HG03095 (cell line): ENCODE data around the gene TMPRSS12.
"Not testable (repeated sequence)": the region's sequence is repeated elsewhere in the genome, so short reads cannot be mapped to it uniquely, and the experiment has no call there.

Source experiments
- ATAC-seq: cut with Tn5 transposase; IDR thresholded peaks from one replicate; pipeline ENCODE4 v1.9.1; 2021; ENCODE audit warnings: moderate library complexity; ENCODE audit not compliant: unreplicated experiment

Gene TMPRSS12

DNA sequence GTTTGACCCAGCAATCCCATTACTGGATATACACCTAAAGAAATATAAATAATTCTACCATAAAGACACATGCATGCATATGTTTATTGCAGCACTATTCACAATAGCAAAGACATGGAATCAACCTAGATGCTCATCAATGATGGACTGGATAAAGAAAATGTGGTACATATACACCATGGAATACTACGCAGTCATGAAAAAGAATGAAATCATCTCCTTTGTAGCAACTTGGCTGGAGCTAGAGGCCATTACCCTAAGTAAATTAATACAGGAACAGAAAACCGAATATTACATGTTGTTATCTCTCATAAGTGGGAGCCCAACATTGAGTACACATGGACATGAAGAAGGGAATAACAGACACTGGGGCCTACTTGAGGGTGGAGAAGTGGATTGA is 13.0 kb downstream of the TMPRSS12 start:
- not testable (repeated sequence) for ATAC-seq

DNA sequence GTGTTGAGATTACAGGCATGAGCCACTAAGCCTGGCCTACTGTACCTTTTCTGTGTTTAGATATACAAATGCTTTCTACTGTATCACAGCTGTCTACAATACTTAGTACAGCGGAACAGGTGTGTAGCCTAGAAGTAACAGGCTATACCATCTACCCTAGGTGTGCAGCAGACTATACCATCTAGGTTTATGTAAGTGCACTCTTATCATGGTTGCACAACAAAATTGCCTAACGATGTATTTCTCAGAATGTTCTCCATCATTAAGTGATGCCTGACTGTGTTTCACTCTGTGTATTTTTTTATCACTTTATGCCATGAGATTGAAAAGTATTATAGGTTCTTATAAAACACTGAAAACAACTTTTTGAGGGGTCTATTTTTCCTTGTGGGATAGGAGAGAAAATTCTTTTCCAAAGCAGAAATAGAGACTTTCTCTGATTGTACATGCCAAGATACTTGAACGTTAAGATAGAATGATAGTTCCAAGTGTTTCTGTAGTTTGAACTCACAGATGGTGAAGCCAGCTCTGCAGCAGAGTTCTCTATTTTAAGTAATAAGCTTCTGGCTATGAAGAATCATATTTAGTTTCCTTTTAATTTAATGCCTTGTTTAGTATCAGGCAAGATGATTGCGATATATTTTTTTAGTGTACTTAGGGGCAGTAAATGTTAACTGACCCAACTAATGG is 17.0 kb downstream of the TMPRSS12 start:
- ATAC-seq, result no peak

DNA sequence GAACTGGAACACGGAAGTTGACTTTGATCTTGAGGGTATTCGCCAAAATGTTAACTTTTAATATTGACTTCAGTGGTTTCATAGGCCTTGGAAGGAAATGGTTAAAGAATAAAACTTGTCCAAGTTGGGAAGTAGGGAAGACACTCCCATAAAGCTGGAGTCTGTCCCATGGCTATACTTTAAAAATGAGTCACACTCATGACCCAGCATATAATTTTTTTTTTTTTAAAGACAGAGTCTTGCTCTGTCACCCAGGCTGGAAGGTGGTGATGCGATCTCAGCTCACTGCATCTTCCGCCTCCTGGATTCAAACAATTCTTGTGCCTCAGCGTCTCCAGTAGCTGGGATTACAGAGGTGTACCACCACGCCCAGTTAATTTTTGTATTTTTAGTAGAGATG is 19.6 kb downstream of the TMPRSS12 start:
- ATAC-seq, result no peak

DNA sequence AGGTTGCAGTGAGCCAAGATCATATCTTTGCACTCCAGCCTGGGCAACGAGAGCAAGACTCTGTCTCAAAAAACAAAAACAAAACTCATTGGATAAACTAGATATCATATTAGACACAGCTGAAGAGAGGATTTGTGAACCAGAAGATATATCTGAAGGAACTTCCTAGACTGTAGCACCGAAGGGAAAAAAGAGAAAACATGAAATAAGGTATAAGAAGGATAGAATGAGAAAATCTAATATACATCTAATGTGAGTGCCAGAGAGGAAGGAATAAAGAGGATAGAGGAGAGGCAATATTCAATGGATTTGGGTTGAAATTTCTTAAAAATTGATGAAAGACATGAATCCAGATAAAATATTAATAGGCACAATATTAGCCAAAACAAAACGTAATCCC is 22.5 kb downstream of the TMPRSS12 start:
- ATAC-seq, result no peak

DNA sequence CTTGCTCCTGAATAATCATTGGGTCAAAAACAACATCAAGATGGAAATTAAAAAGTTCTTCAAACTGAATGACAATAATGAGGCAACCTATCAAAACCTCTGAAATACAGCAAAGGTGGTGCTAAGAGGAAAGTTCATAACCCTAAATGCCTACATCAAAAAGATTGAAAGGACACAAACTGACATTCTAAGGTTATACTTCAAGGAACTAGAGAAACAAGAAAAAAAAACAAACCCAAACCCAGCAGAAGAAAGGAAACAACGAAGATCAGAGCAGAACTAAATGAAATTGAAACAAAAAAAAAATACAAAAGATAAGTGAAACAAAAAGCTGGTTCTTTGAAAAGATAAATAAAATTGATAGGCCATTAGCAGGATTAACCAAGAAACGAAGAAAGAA is 26.2 kb downstream of the TMPRSS12 start:
- ATAC-seq, result not testable (repeated sequence)

DNA sequence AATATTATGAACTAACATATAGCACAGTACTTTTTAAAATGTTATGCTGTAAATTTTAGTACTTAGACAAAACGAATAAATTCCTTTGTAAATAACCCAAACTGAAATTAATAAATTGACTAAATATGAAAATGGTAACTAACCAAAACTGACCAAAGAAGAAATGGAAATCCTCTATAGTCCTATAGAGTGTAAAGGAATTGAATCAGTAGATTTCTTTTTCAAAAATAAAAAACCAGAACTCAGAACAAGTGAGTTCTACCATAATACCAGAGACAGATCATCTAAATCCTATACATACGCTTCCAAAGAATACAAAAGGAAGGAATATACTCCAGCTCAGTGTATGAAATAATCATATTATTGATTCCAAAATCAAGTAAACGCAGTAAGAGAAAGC is 39.8 kb downstream of the TMPRSS12 start:
- no peak for ATAC-seq

DNA sequence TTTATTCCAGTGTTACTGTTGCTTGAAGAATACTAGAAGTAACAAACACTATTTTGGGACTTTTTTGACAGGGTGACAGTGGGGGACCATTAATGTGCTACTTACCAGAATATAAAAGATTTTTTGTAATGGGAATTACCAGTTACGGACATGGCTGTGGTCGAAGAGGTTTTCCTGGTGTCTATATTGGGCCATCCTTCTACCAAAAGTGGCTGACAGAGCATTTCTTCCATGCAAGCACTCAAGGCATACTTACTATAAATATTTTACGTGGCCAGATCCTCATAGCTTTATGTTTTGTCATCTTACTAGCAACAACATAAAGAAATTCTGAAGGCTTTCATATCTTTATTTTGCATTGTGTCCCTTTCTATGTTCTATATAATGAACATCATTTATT is 44.5 kb downstream of the TMPRSS12 start:
- ATAC-seq, result no peak

DNA sequence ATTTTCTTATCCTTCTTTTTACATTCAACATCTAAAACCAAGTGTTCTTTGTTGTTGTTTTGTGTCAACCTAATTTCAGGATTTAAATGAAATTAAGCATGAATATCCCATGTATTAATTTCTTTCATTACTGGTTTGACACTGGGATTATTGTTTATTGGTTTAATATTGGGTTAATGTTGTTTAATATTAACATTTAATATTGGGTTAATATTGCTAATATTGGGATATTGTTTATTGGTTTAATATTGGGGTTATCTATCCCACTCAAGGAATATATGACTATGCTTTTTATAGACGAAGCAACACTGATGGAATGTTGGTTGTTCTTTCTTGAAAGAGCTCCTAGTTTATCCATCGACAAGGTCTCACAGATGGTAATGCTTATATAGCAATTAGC is 45.9 kb downstream of the TMPRSS12 start:
- no peak for ATAC-seq

DNA sequence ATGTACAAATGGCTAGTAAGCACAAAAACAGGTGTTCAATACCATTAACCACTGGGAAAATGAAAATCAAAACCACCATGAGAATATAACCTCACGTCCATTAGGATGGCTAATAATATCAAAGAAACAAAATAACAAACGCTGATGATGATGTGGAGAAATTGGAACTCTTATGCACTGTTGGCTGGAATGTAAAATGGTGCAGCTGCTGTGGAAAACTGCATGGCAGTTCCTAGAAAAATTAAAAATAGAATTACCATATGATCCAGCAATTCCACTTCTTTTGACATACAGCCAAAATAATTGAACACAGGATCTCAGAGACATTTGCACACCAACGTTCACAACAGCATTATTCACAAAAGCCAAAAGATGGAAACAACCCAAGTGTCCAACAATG is 51.5 kb downstream of the TMPRSS12 start:
- ATAC-seq, result no peak

DNA sequence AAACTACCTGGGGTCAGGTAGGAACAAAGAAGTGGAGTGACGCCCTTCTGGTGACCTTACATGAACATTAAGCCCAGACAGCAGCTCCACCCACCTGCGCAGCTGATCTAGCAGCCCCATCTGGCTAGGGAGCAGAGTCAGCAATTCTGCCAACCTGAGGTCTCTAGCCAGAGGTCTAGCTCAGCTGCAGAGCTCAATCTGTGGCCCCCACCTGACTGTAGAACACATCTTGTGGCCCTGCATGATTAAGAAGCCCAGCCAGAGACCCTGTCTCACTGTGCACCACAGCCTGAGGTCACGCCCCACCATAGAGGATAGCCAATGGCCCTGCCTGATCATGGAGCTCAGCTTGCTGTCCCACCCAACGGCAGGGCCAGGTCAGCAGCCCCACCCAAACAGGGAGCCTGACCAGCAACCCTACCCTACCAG is 59.0 kb downstream of the TMPRSS12 start:
- no peak for ATAC-seq

DNA sequence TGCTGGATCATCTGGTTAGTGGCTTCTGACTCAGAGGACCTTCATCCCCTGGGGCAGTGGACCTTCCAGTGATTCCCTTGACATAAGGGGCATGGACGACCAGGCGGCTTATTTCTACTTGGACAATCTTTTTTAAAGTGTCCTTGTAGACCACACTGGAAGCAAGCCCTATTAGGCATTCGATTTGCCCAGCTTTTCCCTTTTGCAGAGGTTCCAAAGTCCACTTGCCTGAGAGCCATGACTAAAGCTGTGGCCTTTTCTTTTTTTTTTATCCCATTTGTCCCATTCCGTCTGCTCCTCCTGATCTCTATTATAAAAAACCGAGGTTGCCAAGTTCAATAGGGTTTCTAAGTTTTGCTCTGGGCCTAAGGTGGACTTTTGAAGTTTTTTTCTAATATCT is 65.8 kb downstream of the TMPRSS12 start:
- not testable (repeated sequence) for ATAC-seq

DNA sequence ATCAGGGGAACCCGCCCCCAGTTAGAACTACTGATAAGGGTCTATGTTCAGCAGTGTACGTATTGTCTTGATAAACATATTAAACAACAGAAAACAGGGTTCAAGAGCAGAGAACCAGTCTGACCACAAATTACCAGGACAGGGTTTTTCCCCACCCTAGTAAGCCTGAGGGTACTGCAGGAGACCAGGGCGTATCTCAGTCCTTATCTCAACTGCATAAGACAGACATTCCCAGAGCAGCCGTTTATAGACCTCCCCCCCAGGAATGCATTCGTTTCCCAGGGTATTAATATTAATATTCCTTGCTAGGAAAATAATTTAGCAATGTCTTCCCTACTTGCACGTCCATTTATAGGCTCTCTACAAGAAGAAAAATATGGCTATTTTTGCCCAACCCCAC is 69.6 kb downstream of the TMPRSS12 start:
- not testable (repeated sequence) for ATAC-seq

DNA sequence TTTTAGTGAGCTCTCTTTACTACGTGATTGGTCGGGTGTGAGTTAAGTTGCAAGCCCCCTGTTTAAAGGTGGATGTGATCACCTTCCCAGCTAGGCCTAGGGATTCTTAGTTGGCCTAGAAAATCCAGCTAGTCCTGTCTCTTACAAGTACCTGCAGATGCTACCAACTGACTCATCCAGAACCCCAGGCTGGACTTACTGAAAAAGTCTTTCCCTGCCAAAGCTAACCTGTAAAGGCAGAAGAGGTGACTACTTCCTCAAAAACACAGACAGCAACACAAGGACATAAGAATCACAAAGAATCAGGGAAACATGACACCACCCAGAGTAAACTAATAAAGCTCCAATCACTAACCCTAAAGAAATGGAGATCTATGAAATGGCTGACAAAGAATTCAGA is 70.5 kb downstream of the TMPRSS12 start:
- ATAC-seq, result no peak

DNA sequence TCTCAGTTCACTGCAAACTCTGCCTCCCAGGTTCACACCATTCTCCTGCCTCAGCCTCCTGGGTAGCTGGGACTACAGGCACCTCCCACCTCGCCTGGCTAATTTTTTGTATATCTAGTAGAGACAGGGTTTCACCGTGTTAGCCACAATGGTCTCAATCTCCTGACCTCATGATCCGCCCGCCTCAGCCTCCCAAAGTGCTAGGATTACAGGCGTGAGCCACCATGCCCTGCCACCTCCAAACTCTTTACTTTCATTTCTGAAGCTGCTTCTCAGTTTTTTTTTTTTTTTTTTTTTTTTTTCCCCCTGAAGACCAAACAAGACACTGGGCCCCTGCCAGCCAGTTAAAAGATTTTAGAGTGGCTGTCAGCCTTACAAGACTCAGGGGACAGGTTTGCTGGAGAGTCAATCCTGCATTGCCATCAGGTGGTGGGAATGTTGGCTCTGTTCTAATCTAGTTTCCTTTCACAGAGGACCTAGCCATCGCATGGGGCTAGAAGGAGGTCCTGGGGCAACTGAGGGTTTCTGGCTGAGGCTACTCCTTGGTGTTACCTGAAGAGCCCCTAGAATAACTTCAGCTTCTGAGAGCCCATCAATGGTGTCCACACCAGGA is 72.3 kb downstream of the TMPRSS12 start:
- no peak for ATAC-seq

DNA sequence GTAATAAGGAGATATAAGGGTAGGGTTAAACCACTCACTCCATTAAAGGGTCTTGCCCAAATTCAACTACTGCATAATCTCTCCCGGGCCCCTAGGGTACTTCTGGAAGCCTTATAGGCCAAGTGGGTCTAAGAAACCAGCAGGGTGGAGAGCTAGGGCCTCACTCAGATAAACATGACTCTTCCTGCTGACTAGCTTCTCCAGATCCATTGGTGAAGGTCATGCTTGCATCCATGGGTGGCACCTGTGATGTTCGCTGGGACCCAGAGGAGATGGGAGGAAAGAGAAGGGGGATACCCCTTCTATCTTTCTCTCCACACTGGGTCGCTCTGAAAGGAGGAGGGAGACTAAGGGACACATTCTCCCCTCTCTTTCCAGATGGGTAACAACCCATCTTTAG is 73.6 kb downstream of the TMPRSS12 start:
- ATAC-seq, result no peak

DNA sequence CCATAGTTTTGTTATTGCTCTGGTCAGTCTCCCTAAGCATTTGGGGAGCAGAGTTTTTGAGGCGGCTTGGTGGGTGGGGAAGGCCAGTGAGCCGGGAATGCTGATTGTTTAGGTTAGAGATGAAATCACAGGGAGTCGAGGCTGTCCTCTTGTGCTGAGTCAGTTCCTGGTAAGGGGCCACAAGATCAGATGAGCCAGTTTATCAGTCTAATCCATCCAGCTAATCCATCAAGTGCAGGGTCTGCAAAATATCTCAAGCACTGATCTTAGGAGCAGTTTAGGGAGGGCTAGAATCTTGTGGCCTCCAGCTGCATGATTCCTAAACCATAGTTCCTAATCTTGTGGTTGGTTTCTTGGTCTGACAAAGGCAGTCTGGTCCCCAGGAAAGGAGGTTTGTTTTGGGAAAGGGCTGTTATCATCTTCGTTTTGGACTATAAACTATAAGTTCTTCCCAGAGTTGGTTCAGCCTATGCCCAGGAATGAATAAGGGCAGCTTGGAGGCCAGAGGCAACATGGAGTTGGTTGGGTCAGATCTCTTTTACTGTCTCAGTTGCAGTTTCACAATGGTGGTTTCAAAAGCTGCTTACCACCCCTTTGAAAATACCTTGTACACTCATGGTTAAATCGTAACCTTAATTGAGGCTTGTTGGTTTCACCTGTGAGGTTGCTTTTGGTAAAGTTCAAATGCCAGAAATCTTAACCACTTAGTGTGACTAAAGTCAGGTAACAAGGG is 76.0 kb downstream of the TMPRSS12 start:
- no peak for ATAC-seq

DNA sequence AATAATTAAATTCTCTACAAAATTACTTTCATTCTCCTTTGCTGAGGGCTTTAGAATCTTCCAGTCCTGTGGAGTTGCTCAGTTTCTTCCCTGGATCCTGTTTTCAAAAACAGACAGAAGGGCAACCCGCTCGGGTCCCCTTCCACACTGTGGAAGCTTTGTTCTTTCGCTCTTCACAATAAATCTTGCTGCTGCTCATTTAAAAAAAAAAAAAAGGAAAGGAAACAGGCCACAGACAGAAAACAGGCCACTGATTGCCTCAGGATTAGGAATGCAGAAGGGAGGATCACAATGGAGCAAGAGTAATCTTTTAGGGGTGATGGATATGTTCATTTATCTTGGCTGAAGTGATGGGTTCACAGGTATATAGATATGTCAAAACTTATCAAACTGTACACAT is 80.1 kb downstream of the TMPRSS12 start:
- no peak for ATAC-seq

DNA sequence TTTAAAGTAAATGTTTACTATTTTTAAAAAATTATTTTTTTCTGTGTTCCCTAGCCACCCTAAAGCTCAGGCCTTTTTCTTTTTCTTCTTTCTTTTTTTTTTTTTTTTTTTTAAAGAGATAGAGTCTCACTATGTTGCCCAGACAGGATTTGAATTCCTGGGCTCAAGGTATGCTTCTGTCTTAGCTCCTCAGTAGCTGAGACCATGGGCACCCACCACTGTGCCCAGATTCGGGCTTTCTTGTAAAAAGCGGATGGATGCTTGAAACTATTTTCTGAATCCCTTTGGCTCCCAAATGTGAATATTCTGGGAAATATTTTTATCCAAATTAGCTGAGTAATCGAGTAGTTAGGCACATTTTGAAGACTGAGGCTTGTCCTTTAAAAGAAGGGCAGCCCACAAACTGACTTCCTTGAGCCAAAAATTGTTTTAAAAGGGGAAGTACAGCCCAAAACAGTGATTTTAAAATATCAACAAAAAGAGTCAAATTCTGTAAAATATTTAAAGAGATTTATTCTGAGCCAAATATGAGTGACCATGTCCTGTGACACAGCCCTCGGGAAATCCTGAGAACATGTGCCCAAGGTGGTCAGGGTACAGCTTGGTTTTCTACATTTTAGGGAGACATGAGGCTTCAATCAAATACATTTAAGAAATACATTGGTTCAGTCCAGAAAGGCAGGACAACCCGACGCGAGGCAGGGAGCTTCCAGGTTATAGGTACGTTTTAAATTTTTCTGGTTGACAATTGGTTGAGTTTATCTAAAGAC is 80.8 kb downstream of the TMPRSS12 start:
- ATAC-seq, result no peak

DNA sequence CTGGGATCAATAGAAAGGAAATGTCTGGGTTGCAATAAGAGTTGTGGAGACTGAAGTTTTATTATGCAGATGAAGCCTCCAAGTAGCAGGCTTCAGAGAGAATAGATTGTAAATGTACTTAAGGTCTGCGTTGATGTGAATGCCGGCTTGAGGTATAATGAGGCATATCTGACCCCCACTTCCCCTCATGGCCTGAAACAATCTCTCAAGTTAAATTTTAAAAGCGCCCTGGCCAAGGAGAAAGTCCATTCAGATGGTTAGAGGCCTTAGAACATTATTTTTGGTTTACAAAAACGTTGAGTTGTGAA is 81.4 kb downstream of the TMPRSS12 start:
- no peak for ATAC-seq

DNA sequence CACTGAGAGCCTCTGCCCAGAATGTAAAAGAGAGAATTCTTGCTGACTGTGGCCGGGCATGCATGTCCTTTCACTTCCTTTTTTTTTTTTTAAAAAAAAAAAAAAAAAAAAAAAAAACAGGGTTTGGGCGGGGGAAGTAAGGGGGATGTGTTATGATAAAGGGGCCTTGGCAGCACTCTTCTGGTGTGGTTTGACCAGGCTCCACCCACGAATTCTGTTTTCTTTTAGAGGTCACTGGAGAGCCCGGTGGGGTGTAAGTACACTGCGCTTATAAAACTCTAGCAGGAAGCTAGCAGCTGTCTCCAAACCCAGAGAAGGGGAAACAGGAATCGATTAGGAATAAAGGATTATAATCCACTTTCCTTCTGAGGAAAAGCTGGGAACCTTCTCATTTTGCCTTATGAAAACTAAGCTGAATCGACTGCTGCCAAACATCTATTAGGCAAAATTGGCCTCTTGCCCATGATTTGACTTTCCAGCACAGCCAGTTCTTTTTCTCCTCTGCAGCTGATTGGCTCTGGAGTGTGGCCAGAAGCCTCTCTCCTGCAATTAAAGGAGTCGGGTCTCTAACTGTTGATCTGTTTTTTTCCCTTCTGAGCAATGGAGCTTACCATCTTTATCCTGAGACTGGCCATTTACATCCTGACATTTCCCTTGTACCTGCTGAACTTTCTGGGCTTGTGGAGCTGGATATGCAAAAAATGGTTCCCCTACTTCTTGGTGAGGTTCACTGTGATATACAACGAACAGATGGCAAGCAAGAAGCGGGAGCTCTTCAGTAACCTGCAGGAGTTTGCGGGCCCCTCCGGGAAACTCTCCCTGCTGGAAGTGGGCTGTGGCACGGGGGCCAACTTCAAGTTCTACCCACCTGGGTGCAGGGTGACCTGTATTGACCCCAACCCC is 82.0 kb downstream of the TMPRSS12 start:
- peak; percentile 87 for ATAC-seq

DNA sequence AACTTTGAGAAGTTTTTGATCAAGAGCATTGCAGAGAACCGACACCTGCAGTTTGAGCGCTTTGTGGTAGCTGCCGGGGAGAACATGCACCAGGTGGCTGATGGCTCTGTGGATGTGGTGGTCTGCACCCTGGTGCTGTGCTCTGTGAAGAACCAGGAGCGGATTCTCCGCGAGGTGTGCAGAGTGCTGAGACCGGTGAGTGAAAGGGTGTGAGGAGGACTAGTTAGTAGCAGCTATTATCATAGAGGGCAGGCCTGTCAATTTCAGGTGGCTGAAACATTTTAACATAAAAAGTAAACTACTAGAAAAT is 82.6 kb downstream of the TMPRSS12 start:
- ATAC-seq, result no peak
